ENCODE data around the gene CLEC18A. TPM values are rescaled to one million over a fixed set of nuclear protein-coding genes. Genes with fewer than 3 reads are reported as not detected.
"Not testable (repeated sequence)": the region's sequence is repeated elsewhere in the genome, so short reads cannot be mapped to it uniquely, and the experiment has no call there.

Gene CLEC18A
- total RNA-seq, 1 donor: 0.27 TPM

- no peak for TF ChIP-seq CTCF (IDR thresholded peaks at IDR 0.05; ENCODE audit: insufficient read depth, low read length)
- no peak overlapping the region for H3K4me3 ChIP-seq (ENCODE audit: low read depth, low read length)
- DNase-seq (ENCODE audit: low read depth): no peak
Observed at GRCh38 chr16:69938981-69939820, 11.9 kb upstream of the CLEC18A start.

- no peak for DNase-seq (ENCODE audit: low read depth)
- H3K4me3 ChIP-seq (ENCODE audit: low read depth, low read length): no peak overlapping the region
- no peak for TF ChIP-seq CTCF (IDR thresholded peaks at IDR 0.05; ENCODE audit: insufficient read depth, low read length)
Observed at GRCh38 chr16:69939821-69940585, 11.1 kb upstream of the CLEC18A start.

GRCh38 chr16:69940676-69941075 lies 10.5 kb upstream of the CLEC18A start:
- no peak overlapping the region for H3K4me3 ChIP-seq (ENCODE audit: low read depth, low read length)
- DNase-seq (ENCODE audit: low read depth): no peak
- TF ChIP-seq CTCF (IDR thresholded peaks at IDR 0.05; ENCODE audit: insufficient read depth, low read length): no peak

- TF ChIP-seq CTCF (IDR thresholded peaks at IDR 0.05; ENCODE audit: insufficient read depth, low read length): no peak
- H3K4me3 ChIP-seq (ENCODE audit: low read depth, low read length): no peak overlapping the region
- DNase-seq (ENCODE audit: low read depth): no peak
Observed at GRCh38 chr16:69941251-69942098, 9.7 kb upstream of the CLEC18A start.

GRCh38 chr16:69942099-69942491 lies 9.0 kb upstream of the CLEC18A start:
- no peak for TF ChIP-seq CTCF (IDR thresholded peaks at IDR 0.05; ENCODE audit: insufficient read depth, low read length)

GRCh38 chr16:69942627-69943170 lies 8.4 kb upstream of the CLEC18A start:
- no peak for TF ChIP-seq CTCF (IDR thresholded peaks at IDR 0.05; ENCODE audit: insufficient read depth, low read length)
- no peak overlapping the region for H3K4me3 ChIP-seq (ENCODE audit: low read depth, low read length)
- DNase-seq (ENCODE audit: low read depth): no peak

More at GRCh38 chr16:69942099-69942491, 9.0 kb upstream of the CLEC18A start:
- H3K4me3 ChIP-seq (ENCODE audit: low read depth, low read length): no peak overlapping the region
- DNase-seq (ENCODE audit: low read depth): no peak

GRCh38 chr16:69943241-69944036 lies 7.7 kb upstream of the CLEC18A start:
- H3K4me3 ChIP-seq (ENCODE audit: low read depth, low read length); DNase-seq (ENCODE audit: low read depth): not testable (repeated sequence)

- not testable (repeated sequence) for H3K4me3 ChIP-seq (ENCODE audit: low read depth, low read length); DNase-seq (ENCODE audit: low read depth)
Observed at GRCh38 chr16:69950411-69950810, 723 bp upstream of the CLEC18A start.

GRCh38 chr16:69951672-69952031 lies 518 bp downstream of the CLEC18A start:
- not testable (repeated sequence) for H3K4me3 ChIP-seq (ENCODE audit: low read depth, low read length); DNase-seq (ENCODE audit: low read depth)

Data from fibroblast of the aortic adventitia (primary cell).